GM21825 (cell line): ENCODE results near the gene ZNF70.

ENCODE experiments used
- ATAC-seq: cut with Tn5 transposase; IDR thresholded peaks from one replicate; pipeline ENCODE4 v1.9.1; 2021; ENCODE audit warnings: mild to moderate bottlenecking, moderate library complexity; ENCODE audit not compliant: unreplicated experiment

Gene ZNF70

DNA sequence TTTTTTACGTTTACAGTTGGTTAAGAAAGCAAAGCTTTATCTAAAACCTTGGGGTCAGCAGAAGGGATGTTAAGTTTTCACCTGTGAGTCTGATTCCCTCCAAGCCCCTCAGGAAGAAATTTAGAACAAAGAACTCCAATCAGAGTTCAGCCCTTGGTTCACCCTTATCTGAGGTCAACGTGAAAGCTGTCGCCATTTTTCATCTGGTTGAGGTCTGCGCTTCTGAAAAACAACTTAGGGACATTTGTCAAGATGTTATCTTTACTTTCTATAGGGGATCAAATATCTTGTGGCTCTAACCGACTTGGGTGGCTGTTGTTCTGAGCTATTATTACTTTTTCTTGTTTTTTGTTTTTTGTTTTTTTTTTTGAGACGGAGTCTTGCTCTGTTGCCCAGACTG lies 30.1 kb downstream of the ZNF70 start:
- no peak for ATAC-seq

DNA sequence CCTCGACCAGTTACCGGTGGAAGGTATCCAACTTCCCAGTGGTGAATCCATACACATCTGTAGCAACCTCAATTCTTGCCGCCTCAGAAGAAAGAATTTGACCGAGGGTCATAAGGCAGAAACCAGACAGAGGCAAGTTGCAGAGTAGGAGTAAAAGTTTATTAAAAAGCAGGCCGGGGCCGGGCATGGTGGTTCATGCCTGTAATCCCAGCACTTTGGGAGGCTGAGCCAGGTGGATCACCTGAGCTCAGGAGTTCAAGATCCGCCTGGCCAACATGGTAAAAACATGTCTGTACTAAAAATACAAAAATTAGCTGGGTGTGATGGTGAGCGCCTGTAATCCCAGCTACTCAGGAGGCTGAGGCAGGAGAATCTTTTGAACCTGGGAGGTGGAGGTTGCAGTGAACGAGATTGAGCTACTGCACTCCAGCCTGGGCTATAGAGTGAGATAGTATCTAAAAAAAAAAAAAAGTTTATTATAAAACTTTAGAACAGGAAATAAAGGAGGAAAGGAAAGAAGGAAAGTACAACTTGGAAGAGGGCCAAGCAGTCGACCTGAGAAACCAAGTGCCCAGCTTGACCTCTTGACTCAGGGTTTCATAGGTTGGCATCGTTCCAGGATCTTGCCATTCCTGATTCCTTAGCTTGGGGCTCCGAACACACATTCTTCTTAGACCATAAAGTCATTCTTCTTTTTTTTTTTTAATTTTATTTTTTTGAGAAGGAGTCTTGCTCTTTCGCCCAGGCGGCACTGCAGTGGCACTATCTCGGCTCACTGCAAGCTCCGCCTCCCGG lies 32.3 kb downstream of the ZNF70 start:
- ATAC-seq = no peak

DNA sequence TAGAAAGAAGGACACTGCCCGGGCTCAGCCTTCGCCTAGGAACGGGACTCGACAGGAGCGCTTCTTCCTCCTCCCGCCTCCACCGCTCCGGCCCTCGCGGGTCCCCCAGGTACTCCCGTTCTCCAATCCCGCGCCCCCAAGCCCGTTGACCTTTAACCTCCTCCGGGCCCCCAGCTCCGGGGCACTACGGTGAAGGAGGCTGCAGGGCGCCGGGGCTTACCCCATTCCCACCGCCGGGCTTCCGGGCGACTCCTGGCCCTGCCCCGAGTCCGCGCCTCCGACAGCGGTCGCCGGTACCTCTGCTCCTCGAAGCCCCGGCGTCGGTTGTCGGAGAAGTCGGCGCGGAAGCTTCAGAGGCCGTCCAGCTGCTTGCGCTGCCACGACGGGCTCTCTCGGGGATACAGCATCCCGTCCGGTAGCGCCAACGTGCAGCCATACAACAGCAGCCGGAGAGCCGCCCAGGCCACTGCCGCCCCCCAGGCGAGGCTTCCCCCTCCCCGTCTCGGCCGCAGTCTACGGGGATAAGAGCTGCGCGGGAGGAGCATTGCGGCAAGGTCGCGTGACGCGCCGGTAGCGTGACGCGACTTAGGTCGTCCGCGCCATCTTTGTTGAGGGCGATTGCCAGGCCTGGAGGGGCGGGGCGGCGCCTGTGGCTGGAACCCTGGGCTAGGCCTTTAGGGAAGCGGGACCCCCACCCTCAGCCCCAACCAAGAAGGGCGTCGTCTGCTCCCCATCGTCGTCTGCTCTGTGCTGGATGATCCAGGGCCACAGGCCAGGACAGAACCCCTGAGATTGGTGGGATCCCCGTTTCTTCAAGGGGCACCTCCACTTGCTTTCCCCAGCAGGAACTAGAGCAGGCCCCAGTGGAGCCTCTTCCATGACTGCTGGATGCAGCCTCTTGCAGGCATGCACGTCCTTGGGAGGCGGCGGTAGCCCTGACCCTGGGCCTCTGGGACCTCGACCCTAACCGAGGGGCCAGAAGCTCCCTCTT lies 33.8 kb downstream of the ZNF70 start:
- peak; percentile 75 for ATAC-seq

DNA sequence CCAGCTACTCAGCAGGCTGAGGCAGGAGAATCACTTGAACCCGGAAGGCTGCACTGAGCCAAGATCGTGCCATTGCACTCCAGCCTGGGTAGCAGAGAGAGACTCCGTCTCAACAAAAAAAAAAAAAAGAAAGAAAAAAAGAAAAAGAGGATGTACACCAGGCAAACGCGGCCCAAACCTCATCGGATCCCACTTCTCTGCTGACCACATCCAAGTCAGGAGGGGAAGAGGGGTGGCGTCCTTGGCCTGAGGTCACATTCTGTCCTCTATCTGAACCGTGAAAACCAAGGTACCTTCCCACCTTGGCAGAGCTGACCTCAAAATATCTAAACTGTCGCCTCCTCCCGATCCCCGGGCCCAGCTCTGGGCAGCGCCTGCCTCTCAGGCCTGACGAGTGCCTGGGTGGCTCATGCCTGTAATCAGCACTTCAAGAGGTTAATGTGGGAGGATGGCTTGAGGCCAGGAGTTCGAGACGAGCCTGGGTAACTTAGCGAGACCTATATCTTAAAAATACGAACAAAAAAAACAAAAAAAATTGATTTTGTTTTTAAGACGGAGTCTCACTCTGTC lies 35.0 kb downstream of the ZNF70 start:
- ATAC-seq = no peak

DNA sequence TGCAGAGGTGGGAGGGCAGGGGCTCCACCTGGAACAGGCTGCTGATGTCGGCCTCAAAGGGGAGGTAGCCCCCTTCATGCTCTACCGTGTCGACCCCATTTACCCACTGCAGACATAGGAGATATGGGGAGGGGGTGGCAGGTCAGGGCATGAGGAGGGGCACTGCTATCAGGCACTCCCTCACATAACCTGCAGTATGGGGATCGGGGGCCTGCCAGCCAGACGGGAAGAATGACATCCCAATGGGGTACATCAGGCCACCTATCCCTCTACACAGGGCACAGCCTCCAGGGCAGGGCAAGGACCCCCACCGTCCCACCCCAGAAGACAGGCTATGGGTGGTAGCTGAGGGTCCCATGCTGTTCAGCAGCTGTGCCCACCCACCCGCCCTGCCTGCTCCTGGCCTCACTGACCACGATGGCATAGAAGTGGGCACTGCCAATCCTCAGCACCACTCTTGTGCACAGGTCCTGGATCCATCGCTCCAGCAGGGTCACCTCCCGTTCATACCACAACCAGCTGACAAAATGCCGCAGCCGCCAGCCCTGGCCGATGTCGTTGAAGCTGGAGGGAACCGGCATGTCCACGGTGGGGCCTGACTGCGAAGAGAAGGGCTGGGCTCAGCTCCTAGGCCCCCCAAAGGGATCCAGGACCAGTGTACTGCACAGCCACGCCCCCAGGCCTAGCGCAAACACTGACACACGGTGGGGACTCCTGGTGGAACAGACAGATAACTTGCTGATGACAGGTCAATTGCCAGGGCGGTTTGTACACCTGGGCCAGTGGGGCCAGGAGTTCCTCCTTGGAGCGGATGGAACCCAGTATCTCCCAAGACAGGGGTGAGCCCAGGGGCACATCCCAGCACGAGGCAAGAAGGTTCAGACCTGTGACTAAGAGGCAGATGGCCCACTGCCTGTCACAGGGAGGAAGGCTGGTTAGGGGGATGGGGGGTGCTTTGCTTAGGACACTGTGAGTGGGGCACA lies 36.0 kb downstream of the ZNF70 start:
- no peak for ATAC-seq

DNA sequence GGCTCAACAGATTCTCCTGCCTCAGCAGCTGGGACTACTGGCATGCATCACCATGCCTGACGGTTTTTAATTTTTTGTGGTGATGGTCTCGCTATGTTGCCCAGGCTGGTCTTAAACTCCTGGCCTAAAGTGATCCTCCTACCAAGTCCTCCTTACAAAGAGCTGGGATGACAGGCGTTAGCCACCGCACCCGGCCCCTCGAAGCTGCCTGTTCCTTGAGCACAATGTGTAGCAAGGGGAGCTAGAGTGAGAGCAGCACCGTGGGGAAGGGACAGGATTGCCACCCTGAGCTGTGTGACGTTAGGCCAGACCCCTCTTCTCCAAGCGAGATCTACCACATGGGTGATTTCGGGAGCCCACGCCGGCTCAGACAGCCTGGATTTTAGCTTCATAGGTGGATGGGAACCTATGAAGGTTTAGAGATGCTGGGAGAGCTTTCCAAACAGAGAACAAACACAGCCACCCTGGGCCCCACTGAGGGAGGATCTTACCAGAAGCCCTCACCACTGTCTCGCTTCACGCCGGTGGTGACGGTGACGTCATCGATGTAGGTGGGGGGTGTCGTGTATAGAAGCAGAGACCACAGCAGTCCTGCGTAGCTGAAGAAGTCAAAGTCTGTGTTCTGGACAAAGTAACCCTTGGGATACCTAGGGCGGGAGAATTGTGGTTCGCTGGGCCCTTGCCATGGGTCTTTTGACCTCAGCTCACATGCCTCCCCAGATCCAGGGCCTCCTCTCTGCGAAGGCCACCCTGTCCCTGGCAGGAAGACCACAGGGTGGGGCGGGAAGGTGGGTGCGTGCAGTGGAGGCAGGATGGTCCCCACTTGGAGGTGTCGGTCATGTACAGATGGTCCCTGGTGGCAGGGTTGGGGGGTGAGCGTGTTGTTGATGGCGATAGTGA lies 37.0 kb downstream of the ZNF70 start:
- ATAC-seq = no peak

DNA sequence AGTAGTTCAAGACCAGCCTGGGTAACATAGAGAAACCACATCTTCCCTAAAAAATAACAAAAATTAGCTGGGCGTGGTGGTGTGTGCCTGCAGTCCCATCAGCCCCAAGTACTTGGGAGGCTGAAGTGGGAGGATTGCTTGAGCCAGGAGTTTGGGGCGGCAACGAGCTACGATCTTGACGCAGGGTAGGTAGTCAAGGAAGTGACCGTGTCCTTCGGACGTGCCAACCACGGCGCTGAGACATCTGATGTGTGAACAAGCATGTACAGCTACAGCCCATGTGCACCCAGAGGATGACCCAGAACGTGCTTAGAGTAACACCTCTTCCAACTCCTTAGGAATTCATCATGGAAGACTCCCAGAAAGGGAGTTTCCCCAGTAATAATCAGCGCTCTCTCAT lies 38.7 kb downstream of the ZNF70 start:
- ATAC-seq = no peak

DNA sequence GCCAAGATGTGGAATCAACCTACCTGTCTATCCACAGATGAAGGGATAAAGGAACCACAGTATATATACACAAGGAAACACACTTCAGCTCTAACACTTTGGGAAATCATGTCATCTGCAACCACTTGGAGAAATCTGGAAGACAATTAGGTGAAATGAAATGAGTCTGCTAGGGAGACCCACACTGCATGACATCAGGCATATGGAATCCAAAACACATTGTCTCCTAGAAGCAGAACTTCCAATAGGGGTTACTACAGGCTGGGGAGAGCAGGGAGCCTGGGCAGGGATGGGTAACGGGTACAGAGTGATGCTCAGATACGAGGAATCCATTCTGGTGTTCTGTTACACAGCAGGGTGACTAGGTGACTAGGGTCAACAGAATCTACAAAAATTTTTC lies 41.8 kb downstream of the ZNF70 start:
- ATAC-seq = no peak

DNA sequence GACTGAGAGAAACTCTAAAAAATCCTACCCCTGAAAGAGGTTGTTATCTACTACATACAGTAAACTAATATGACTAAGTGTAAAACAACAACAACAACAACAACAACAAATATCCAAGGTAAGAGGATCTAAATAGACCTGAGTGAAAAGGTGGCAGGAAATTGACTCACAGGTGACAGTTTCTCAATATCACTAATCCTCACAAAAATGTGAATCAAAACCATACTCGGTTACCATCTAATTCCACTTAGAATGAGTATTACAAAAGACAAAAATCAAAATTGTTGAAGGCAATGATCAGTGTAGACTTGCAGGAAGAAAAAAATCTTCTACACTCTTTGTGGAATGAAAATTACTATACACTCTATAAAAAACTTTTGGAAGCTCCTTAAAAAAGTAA lies 42.6 kb downstream of the ZNF70 start:
- ATAC-seq = no peak

DNA sequence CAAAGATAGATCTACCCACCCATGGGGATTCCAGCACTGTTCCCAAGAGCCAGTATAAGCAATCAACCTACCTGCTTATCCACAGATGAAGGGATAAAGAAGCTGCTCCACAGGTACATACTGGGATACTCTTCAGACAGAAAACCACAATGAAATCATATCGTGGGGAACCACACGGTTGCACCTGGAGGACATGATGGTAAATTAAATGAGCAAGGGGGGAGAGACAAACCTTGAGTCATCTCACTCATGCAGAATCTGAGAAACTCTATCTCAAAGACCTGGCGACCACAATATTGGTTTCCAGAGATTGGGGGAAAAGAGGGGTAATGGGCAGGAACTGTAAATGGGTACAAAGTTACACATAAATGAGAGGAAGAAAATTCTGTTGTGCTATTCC lies 45.6 kb downstream of the ZNF70 start:
- ATAC-seq = no peak

DNA sequence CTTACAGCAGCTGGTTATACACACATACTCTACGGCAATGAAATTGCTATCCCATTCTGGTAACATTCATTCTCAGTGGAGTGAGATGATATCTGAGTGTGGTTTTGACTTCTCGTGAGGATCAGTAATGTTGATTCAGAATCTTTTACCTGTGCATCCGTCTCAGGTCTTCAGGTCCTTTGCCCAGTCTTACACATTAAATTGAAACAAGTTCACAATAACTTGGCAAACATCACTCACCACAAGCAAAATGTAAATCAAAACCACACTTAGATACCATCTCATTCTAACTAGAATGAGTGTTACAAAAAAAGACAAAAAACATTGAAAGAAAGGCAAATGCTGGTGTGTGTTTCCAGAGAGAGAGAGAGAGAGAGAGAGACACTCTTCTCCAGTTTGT lies 46.1 kb downstream of the ZNF70 start:
- ATAC-seq = no peak

DNA sequence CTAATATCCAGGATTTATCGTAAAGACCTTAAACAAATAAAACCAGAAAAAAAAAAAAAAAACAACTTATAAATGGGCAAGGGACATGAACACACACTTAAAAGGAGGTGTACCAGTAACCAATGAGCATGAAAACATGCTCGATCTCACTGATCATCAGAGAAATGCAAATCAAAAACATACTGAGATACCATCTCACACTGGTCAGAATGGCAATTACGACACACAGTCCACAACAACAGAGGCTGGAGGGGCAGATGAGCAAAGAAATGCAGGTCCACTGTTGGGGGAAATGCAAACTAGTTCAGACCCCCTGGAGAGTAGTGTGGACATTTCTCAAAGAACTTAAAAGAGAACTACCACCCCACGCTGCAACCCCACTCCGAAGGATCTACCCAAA lies 46.9 kb downstream of the ZNF70 start:
- no peak for ATAC-seq

DNA sequence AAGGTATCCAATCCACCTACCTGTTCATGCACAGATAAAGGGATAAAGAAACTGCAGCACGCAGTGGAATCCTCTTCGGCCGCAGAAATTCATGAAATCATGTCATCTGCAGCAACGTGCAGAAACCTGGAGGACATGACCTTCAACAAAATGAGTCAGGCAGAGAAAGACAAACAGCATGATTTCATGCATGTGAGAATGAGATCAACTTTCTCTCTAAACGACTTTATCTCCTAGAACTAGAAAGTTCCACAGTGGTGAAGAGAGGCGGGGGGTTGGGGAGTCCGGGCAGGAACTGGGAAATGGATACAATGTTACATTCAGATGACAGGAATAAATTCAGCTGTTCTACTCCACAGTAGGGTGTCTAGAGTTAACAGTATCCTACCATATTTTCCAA lies 50.2 kb downstream of the ZNF70 start:
- ATAC-seq = no peak

DNA sequence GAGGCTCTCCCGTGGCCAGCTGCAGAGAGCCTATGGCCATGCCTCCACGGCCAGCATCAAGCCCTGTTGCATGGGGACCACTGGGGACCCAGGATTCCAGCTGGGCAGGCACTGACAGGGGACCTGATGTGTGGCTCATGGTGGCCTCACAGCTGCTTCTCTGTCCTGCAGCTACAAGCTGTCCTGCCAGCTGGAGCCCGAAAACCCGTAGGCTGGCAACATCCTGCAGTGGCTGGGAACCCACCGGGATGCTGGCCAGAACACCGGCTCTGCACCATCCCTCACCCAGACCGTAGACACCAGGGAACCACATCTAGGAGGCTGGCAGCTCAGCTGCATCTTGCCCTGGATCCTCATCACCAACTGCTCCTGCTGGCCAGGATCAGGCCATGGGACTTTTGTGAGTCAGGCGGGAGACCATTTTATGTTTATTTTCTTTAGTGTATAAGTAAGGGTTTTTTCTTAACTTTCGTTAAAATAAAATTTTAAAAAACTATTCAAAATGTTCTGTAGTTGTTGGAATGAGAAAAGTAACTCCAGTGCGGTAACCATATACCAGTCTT lies 52.2 kb downstream of the ZNF70 start:
- no peak for ATAC-seq

DNA sequence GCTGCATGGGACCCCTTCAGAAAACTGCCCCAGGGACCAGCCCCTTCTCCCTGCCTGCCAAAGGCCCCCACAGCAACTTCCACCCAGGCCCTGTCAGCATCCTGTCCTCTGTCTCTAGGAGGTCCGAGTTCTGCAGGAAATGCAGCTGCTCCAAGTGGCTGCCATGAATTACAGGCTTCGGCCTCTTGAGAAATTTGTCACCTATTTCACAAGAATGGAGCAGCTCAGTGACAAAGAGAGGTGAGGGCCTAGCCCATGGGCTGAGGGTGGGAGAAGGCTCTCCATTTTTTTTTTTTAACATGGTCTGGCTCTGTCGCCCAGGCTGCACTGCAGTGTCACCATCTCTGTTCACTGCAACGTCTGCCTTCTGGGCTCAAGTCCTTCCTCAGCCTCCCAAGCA lies 52.8 kb downstream of the ZNF70 start:
- ATAC-seq = no peak

DNA sequence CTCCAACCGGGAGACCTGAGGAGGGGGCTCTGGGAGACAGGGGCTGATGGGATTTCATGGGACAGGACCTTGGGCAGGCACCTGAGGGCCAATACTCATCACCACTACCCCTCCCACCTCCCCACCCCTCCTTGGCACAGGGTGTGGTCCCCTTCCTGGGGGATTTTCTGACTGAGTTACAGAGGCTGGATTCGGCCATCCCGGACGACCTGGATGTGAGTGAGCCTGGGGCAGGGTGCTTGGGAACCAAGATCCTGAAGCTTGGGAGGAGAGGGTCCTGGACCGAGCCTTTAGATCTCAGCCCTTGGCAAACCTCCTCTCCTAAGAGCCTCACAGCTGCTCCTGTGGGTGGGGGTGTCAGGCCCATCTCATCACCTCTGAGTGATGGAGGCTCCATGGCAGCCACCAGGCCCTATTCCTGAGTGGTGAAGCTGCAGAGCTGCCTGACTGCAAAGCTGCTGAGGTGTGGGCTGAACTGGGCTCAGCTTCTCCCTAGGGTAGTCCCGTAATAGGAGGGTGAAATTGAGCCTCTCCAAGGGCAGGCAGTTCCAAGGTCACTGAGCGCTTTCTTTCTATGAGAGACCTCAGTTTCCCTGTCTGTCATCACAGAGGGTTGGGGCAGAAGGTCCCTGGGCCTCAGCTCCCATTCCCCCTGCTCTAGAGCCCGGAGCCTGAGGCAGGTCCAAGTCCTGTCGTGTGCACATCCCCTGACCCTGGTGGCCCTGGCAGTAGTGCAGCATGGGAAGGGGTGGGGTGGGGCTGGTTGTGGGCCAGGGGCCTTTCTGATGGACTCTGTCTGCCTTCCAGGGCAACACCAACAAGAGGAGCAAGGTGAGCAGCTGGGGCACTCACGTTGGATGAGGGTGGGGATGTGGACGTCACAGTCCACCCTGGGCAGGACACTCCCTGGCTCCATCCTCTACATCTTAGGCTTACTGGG lies 53.6 kb downstream of the ZNF70 start:
- no peak for ATAC-seq

DNA sequence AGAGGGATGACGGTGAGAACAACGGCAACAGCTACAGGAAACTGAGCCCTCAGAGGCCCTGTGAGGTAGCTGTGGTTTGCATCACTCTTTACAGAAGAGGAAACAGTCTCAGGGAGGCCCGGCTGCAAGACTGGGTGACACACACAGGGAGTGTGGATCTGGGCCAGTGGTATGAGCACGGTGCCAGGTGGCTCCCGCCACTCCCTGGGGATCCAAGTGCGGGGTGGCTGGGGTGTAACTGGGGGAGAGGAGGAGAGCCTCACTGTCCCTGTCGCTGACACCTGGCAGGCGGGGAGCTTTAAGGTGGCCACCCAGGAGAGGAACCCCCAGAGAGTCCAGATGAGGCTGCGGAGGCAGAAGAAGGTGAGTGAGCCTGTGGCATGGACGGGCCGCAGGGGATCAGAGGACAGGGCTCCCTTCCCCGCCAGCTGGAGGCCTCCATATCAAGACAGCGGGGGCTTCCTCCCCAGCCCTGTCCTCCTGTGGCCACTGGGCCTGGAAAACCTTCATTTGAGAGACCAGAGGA lies 54.5 kb downstream of the ZNF70 start:
- peak; percentile 82 for ATAC-seq
